DOHH2 (cell line): ENCODE measurements around the gene SLC6A1.

Source experiments
- H3F3A ChIP-seq: fragments of 200-600 bp; sonication (generic), shearing (Covaris generic); 2 replicates; pipeline ENCODE4 v1.6.0; 2016; ENCODE audit warnings: antibody characterized with exemption, mild to moderate bottlenecking; ENCODE audit not compliant: control insufficient read depth, insufficient read depth
- H3K27ac ChIP-seq: fragments of 200-600 bp; sonication (generic); 2 replicates; pipeline ENCODE4 v1.5.1; 2014; ENCODE audit warnings: low read depth, mild to moderate bottlenecking, low read length, moderate library complexity
- H3K27me3 ChIP-seq: fragments of 200-600 bp; sonication (generic); 2 replicates; pipeline ENCODE4 v1.6.1; 2014; ENCODE audit warnings: mild to moderate bottlenecking, low read length, mixed read lengths; ENCODE audit not compliant: control insufficient read depth
- H3K36me3 ChIP-seq: fragments of 200-600 bp; sonication (generic); 2 replicates; pipeline ENCODE4 v1.6.1; 2014; ENCODE audit warnings: mild to moderate bottlenecking, low read length, moderate library complexity, mixed read lengths; ENCODE audit not compliant: control insufficient read depth
- H3K4me1 ChIP-seq: fragments of 200-600 bp; sonication (generic); 2 replicates; pipeline ENCODE4 v1.6.1; 2014; ENCODE audit warnings: mild to moderate bottlenecking, low read length, mixed read lengths; ENCODE audit not compliant: control insufficient read depth
- H3K4me2 ChIP-seq: fragments of 200-600 bp; sonication (generic); 2 replicates; pipeline ENCODE4 v1.6.0; 2014; ENCODE audit warnings: mild to moderate bottlenecking, low read length, moderate library complexity
- H3K4me3 ChIP-seq: fragments of 200-600 bp; sonication (generic); 2 replicates; pipeline ENCODE4 v1.5.1; 2014; ENCODE audit warnings: mild to moderate bottlenecking, low read length, mixed read lengths
- H3K79me2 ChIP-seq: fragments of 200-600 bp; sonication (generic); 2 replicates; pipeline ENCODE4 v1.6.1; 2014; ENCODE audit warnings: mild to moderate bottlenecking, low read length, mixed read lengths; ENCODE audit not compliant: control insufficient read depth
- H3K9me2 ChIP-seq: fragments of 200-600 bp; sonication (generic); replicated peaks from 2 replicates; pipeline ENCODE4 v1.6.1; 2014; ENCODE audit warnings: mild to moderate bottlenecking, low read length, mixed read lengths; ENCODE audit not compliant: control insufficient read depth
- H3K9me3 ChIP-seq: fragments of 200-600 bp; sonication (generic); 2 replicates; pipeline ENCODE4 v1.6.1; 2014; ENCODE audit warnings: antibody characterized with exemption, low read length, mixed read lengths; ENCODE audit not compliant: control insufficient read depth, insufficient read depth
- H4K20me1 ChIP-seq: fragments of 200-600 bp; sonication (generic); 2 replicates; pipeline ENCODE4 v1.6.0; 2014; ENCODE audit warnings: low read depth, mild to moderate bottlenecking, antibody characterized with exemption, low read length, moderate library complexity; ENCODE audit not compliant: control insufficient read depth, insufficient read depth
- EZH2phosphoT487 ChIP-seq: fragments of 200-600 bp; sonication (generic); IDR thresholded peaks from 2 replicates; pipeline ENCODE4 v1.6.1; 2017; ENCODE audit warnings: borderline replicate concordance, mild to moderate bottlenecking, antibody characterized with exemption, low read length, moderate library complexity, mixed read lengths
- TF ChIP-seq, protein P1 (sequence below): fragments of 200-600 bp; sonication (generic); IDR thresholded peaks from one replicate; pipeline ENCODE4 v1.5.1; 2014; ENCODE audit warnings: antibody characterized with exemption, mild to moderate bottlenecking, low read depth, low read length; ENCODE audit not compliant: poor library complexity, severe bottlenecking

The SLC6A1 gene

DNA sequence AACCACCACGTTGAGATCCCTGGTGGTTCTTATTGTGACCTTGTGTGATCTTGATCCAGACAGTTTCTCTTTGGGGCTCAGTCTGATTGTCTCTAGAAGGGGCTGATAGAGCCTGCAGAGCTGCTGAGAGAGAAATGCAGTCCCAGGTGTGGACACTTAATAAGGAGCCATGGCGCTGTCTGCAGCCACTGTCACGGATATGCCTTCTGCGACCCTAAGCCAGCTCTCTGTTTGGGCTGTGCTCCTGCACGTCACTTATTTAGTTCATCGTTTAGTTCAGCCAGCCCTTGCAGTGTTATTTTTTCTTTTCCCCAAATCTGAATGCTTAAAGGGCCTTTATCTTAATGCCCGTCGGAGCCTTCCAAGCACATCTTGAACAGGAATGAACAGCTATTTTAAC, 12.0 kb downstream of the SLC6A1 start:
- Histone ChIP-seq H3F3A (no peaks in the 10 kb centered on the region), H3K27me3 (no peaks in the 10 kb centered on the region), H3K4me3 (no peak overlapping the region), H4K20me1 (no peaks in the 10 kb centered on the region), H3K4me2 (no peak overlapping the region), H3K27ac (no peak overlapping the region), H3K4me1 (no peaks in the 10 kb centered on the region), H3K9me3 (no peaks in the 10 kb centered on the region), H3K36me3 (no peaks in the 10 kb centered on the region), H3K9me2 (no peaks in the 10 kb centered on the region), H3K79me2 (no peaks in the 10 kb centered on the region)
- TF ChIP-seq, protein P1, sequence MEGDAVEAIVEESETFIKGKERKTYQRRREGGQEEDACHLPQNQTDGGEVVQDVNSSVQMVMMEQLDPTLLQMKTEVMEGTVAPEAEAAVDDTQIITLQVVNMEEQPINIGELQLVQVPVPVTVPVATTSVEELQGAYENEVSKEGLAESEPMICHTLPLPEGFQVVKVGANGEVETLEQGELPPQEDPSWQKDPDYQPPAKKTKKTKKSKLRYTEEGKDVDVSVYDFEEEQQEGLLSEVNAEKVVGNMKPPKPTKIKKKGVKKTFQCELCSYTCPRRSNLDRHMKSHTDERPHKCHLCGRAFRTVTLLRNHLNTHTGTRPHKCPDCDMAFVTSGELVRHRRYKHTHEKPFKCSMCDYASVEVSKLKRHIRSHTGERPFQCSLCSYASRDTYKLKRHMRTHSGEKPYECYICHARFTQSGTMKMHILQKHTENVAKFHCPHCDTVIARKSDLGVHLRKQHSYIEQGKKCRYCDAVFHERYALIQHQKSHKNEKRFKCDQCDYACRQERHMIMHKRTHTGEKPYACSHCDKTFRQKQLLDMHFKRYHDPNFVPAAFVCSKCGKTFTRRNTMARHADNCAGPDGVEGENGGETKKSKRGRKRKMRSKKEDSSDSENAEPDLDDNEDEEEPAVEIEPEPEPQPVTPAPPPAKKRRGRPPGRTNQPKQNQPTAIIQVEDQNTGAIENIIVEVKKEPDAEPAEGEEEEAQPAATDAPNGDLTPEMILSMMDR = no peak
- no peak for TF ChIP-seq EZH2phosphoT487

DNA sequence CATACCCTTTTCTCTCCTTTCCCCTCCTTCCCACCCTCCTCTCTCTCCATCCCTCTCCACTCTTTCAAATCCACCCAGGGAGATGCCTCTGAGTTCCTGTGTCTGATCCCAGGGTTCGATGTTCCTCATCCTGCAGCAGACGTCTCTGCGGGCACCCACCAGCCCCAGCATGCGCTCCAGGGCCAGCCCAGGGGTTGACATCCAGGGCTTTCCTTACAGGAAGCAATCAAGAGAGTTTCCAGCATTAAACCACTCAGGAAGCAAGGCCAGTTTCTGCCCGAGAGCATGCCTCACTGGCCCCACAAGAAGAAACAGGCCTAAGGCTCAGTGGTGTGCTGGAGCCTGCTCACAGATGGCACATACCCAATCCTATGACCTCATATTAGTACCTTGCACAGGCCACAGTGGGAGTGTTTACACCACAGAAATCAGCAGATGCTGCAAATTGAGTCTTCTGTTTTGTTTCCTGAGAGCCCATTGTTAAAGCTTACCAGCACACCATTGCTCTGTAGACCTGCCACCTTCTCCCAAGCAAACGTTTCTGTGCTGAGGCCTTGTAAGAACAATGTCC, 13.2 kb downstream of the SLC6A1 start:
- Histone ChIP-seq H3K27me3 (no peaks in the 10 kb centered on the region), H4K20me1 (no peaks in the 10 kb centered on the region), H3F3A (no peaks in the 10 kb centered on the region), H3K79me2 (no peaks in the 10 kb centered on the region), H3K27ac (no peak overlapping the region), H3K4me3 (no peak overlapping the region), H3K4me2 (no peak overlapping the region), H3K4me1 (no peaks in the 10 kb centered on the region), H3K36me3 (no peaks in the 10 kb centered on the region), H3K9me3 (no peaks in the 10 kb centered on the region), H3K9me2 (no peaks in the 10 kb centered on the region)
- no peak for TF ChIP-seq EZH2phosphoT487
- TF ChIP-seq, protein P1 = no peak

DNA sequence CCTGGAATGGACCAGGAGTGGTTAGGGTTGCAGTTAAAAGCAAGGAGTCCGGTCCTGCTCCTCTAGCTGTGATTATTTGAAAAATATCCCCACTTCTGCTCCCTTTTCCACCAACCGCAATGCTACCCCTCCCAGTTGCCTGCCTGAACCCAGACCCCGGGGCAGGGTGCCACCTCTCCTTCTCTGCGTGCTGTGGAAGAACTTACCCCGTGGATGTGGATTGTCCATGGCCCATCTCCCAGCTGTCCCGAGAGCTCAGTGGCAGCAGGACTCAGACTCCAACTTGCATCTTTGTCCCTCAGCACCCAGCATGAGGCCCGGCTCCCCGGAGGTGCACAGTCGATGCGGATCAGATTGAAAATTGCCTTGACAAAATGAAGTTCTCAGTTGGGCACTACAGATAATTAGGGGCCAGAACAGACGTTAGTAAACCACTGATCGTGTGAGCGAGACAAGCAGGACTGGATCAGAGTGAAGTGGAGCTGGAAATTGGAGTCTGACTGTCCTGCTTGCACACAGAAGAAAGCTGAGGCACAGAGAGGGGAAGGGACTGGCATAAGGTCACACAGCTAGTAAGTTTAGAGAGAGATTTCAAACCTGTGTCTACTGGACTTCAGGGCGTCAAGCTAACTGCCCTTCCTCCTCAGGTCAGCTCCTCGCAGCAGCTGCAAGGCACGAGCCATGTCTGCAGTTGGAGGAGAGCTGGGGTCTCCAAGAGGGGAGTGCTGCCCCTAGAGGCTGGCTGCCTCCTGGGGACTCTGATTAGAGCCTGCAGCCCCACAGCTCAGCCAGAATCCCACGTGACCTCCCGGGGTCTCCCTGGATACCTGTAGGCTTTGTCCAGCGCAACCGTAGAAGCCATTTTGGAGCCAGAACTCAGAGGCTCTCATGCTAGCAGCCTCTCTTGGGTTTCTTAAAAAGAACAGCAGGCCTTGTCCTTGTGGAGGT, 14.7 kb downstream of the SLC6A1 start:
- H3K4me1 ChIP-seq = no peaks in the 10 kb centered on the region
- no peak for TF ChIP-seq EZH2phosphoT487
- TF ChIP-seq, protein P1 = no peak
- H3K27me3 ChIP-seq = no peaks in the 10 kb centered on the region
- no peak overlapping the region for H3K27ac ChIP-seq
- H3K79me2 ChIP-seq = no peaks in the 10 kb centered on the region
- no peaks in the 10 kb centered on the region for H3F3A ChIP-seq
- no peaks in the 10 kb centered on the region for H4K20me1 ChIP-seq
- H3K4me3 ChIP-seq = no peak overlapping the region
- no peak overlapping the region for H3K4me2 ChIP-seq
- no peaks in the 10 kb centered on the region for H3K9me3 ChIP-seq
- H3K9me2 ChIP-seq = no peaks in the 10 kb centered on the region
- H3K36me3 ChIP-seq = no peaks in the 10 kb centered on the region
